Measurements from ENCODE around the gene TRPM8. TPM values are rescaled to one million over a fixed set of nuclear protein-coding genes. Genes with fewer than 3 reads are reported as not detected.

Gene TRPM8
- total RNA-seq, 1 donor from 2014 or later, result 0.60 TPM

DNA sequence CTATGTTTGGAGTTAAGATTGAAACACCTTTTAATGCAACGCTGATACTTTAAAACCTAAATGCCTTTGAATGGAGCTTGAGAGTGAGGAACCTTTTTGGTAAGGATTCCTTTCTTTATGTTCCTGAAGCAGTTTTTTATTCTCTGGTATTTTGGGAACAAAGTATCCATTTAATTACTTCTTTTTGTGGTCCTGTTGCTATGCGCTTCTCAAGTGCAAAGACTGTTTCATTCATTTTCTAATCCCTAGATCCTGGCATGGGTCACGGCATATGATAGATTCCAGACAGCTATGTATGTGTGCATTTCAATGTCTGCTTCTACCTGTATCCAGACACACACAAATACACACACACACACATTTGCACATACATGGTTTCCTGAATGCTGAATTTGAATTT is 28.0 kb downstream of the TRPM8 start:
- Mint-ChIP-seq H3K27me3 (peaks cover 12% of the 10 kb centered on the region), H3K27ac (no peak overlapping the region), H3K4me3 (no peak overlapping the region), H3K4me1 (ENCODE audit: unreplicated experiment) (no peaks in the 10 kb centered on the region), H3K36me3 (no peaks in the 10 kb centered on the region), H3K9me3 (peaks cover 9% of the 10 kb centered on the region)
- DNase-seq (ENCODE audit: extremely low spot score, unreplicated experiment), result no peak
- no peak for TF ChIP-seq CTCF (conservative IDR thresholded peaks at IDR 0.05)

DNA sequence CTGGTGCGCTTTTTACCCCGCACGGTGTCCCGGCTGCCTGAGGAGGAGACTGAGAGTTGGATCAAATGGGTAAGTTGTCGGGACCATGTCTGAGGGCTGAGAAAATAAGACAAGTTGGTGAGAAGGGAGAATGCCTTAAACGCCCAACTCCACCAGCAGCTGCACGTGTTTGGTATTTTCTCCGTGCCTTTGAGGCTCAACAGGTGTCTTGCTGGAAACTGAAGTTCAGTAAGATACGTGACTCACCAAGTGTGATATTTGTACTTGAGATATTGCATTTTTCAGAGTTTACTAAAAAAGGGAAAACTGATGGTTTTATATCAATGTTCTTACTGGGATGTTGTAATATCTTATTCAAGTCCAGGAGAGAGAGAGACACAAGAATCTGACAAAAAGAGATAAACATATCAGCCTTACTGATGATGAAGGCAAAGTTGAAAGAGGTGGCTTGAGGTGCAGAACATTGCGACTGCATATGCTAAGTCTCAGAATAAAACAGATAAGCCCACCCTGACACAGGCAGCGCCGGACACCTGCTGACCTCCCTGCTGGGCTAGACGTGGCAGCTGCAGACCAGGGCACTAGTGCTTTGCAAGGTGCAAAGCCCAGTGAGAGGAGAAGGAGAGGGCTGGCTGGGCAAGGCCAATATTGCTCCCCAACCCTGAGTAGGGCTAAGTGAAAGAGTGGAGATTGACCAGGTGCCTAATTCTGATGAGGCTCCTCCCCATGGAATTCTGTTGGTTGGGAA is 33.1 kb downstream of the TRPM8 start:
- TF ChIP-seq CTCF (conservative IDR thresholded peaks at IDR 0.05), result no peak
- H3K4me3 Mint-ChIP-seq, result no peak overlapping the region
- H3K4me1 Mint-ChIP-seq (ENCODE audit: unreplicated experiment), result peaks cover 12% of the 10 kb centered on the region
- H3K27me3 Mint-ChIP-seq, result peaks cover 38% of the 10 kb centered on the region
- no peaks in the 10 kb centered on the region for H3K36me3 Mint-ChIP-seq
- no peak overlapping the region for H3K27ac Mint-ChIP-seq
- DNase-seq (ENCODE audit: extremely low spot score, unreplicated experiment), result no peak
- peaks cover 4% of the 10 kb centered on the region for H3K9me3 Mint-ChIP-seq

DNA sequence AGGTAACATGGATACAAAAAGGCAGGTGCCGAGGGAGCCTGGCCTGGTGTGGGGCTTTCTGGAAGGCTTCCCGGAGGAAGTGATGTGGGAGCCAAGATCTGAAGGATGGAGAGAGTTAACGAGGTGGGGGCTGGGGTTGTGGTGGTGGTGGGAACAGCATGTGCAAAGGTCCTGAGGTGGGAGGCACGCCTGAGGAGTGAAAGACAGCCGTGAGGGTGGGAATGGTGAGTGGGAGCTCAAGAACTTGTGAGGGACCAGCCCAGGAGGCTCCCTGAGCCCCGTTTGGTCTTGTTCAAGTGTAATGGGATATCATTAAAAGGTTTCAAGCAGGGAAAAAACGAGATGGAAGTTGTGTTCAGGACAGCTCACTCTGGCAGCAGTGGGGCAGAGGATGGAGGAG is 35.2 kb downstream of the TRPM8 start:
- DNase-seq (ENCODE audit: extremely low spot score, unreplicated experiment), result no peak
- Mint-ChIP-seq H3K9me3 (no peaks in the 10 kb centered on the region), H3K36me3 (no peaks in the 10 kb centered on the region), H3K4me1 (ENCODE audit: unreplicated experiment) (peaks cover 12% of the 10 kb centered on the region), H3K27me3 (peaks cover 35% of the 10 kb centered on the region), H3K27ac (no peak overlapping the region), H3K4me3 (no peak overlapping the region)
- no peak for TF ChIP-seq CTCF (conservative IDR thresholded peaks at IDR 0.05)

- peaks cover 12% of the 10 kb centered on the region for H3K4me1 Mint-ChIP-seq (ENCODE audit: unreplicated experiment)
- DNase-seq (ENCODE audit: extremely low spot score, unreplicated experiment), result no peak
- no peak overlapping the region for H3K27ac Mint-ChIP-seq
- no peaks in the 10 kb centered on the region for H3K9me3 Mint-ChIP-seq
- no peak for TF ChIP-seq CTCF (conservative IDR thresholded peaks at IDR 0.05)
- peaks cover 35% of the 10 kb centered on the region for H3K27me3 Mint-ChIP-seq
- H3K4me3 Mint-ChIP-seq, result peak overlapping the region; percentile 24
- no peaks in the 10 kb centered on the region for H3K36me3 Mint-ChIP-seq
These were observed 36.1 kb downstream of the TRPM8 start for GRCh38 chr2:233953087-233953801.

DNA sequence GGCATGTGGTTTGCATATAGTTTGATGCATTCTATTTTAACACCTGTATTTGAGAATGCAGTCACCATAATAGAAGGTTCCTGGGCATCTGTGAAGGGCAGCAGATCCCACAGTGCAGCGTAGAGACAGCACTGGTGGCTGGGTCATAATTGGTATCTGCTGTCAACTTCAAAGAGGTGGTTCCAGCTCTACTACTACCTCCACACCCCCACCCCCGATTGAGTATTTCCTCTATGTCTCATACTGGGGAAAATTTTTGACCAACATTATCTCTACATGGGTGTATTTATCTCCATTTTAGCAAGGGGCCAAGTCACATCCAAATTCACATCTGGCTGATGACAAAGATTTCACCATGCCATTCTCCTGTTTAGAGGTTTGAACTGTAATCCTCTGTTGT is 43.0 kb downstream of the TRPM8 start:
- DNase-seq (ENCODE audit: extremely low spot score, unreplicated experiment), result no peak
- no peaks in the 10 kb centered on the region for H3K27me3 Mint-ChIP-seq
- no peak overlapping the region for H3K4me3 Mint-ChIP-seq
- H3K9me3 Mint-ChIP-seq, result no peaks in the 10 kb centered on the region
- no peaks in the 10 kb centered on the region for H3K4me1 Mint-ChIP-seq (ENCODE audit: unreplicated experiment)
- H3K27ac Mint-ChIP-seq, result no peak overlapping the region
- H3K36me3 Mint-ChIP-seq, result no peaks in the 10 kb centered on the region
- no peak for TF ChIP-seq CTCF (conservative IDR thresholded peaks at IDR 0.05)

Measured in type B pancreatic cell (in vitro differentiated cells).